ENCODE data around the gene LBR. TPM values are rescaled to one million over a fixed set of nuclear protein-coding genes. Genes with fewer than 3 reads are reported as not detected.

LBR gene
- total RNA-seq, 1 experiment from 2014 or later, result 149 TPM

DNA sequence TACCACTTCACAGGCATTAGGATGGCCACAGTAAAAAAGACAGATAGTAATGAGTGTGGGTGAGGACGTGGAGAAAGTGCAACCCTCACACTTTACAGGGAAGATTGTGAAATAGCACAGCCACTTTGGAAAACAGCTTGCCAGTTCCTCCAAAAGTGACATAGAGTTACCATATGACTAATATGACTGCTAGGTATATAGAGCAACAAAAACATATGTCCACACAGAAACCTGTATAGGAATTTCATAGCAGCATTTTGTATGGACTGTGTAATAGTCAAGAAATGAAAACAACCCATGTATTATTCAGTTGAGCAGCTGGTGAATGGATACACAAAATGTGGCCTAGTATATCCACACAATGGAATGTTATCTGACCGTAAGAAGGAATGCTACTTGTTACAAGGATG, 30.4 kb upstream of the LBR start:
- intact Hi-C loops (cut with micrococcal nuclease; ENCODE audit: unreplicated experiment), result no loop called here
- Mint-ChIP-seq H3K9me3 (ENCODE audit: unreplicated experiment) (peaks cover 10% of the 10 kb centered on the region), H3K27ac (ENCODE audit: unreplicated experiment) (no peak overlapping the region), H3K4me3 (ENCODE audit: unreplicated experiment) (no peak overlapping the region), H3K36me3 (ENCODE audit: insufficient read depth, unreplicated experiment) (peaks cover 4% of the 10 kb centered on the region), H3K27me3 (ENCODE audit: insufficient read depth, unreplicated experiment) (no peaks in the 10 kb centered on the region), H3K4me1 (ENCODE audit: low read depth, unreplicated experiment) (peaks cover 17% of the 10 kb centered on the region)
- Histone ChIP-seq H3K27me3 (replicated peaks; ENCODE audit: control insufficient read depth, insufficient read depth, low read length) (no peaks in the 10 kb centered on the region), H3K9me3 (peaks cover 4% of the 10 kb centered on the region; the same call in 1 of the 2 replicates), H3K36me3 (ENCODE audit: control insufficient read depth, insufficient read depth, low read length) (no peaks in the 10 kb centered on the region), H3K4me3 (ENCODE audit: low read depth, low read length) (no peak overlapping the region), H3K4me1 (0 out of 2 replicates have a peak, but pooled peaks cover 4% of the 10 kb centered on the region)
- ChIA-PET CTCF (no interaction called here), POLR2A (no interaction called here)
- TF ChIP-seq, protein P1, sequence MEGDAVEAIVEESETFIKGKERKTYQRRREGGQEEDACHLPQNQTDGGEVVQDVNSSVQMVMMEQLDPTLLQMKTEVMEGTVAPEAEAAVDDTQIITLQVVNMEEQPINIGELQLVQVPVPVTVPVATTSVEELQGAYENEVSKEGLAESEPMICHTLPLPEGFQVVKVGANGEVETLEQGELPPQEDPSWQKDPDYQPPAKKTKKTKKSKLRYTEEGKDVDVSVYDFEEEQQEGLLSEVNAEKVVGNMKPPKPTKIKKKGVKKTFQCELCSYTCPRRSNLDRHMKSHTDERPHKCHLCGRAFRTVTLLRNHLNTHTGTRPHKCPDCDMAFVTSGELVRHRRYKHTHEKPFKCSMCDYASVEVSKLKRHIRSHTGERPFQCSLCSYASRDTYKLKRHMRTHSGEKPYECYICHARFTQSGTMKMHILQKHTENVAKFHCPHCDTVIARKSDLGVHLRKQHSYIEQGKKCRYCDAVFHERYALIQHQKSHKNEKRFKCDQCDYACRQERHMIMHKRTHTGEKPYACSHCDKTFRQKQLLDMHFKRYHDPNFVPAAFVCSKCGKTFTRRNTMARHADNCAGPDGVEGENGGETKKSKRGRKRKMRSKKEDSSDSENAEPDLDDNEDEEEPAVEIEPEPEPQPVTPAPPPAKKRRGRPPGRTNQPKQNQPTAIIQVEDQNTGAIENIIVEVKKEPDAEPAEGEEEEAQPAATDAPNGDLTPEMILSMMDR (IDR thresholded peaks at IDR 0.05; ENCODE audit: insufficient read depth in 1 of 2, low read depth in 1 of 2, low read length in 1 of 2, severe bottlenecking in 1 of 2, unreplicated experiment in 1 of 2), result no peak
- DNase-seq, result no peak
- BruUV-seq (replicated peaks), result no TSS peak

DNA sequence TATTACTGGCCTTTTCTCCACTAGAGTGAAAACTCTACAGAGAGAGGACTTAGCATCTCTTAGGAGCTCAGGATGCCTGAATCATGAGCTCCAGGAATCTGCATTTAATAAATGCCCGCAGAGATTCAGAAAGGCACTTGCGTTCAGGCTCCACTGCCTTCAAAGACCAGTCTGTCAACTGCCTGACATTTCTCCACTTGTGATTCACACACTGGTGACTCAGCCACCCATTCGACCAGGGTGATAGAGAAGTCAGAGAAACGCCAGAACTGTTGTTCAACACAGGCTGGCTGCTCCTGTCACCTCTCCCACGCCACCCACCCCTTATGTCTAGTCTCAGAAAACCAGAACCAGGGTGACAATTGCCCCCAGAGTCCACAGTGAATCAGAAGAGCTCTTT, 26.9 kb upstream of the LBR start:
- intact Hi-C loops (cut with micrococcal nuclease; ENCODE audit: unreplicated experiment), result no loop called here
- Mint-ChIP-seq H3K4me3 (ENCODE audit: unreplicated experiment) (no peak overlapping the region), H3K27me3 (ENCODE audit: insufficient read depth, unreplicated experiment) (no peaks in the 10 kb centered on the region), H3K9me3 (ENCODE audit: unreplicated experiment) (peaks cover 10% of the 10 kb centered on the region), H3K27ac (ENCODE audit: unreplicated experiment) (peak overlapping the region; percentile 33), H3K36me3 (ENCODE audit: insufficient read depth, unreplicated experiment) (peaks cover 4% of the 10 kb centered on the region), H3K4me1 (ENCODE audit: low read depth, unreplicated experiment) (peaks cover 13% of the 10 kb centered on the region)
- Histone ChIP-seq H3K4me1 (0 out of 2 replicates have a peak, but pooled peaks cover 4% of the 10 kb centered on the region), H3K27me3 (replicated peaks; ENCODE audit: control insufficient read depth, insufficient read depth, low read length) (no peaks in the 10 kb centered on the region), H3K9me3 (peaks cover 4% of the 10 kb centered on the region; the same call in 1 of the 2 replicates), H3K36me3 (ENCODE audit: control insufficient read depth, insufficient read depth, low read length) (no peaks in the 10 kb centered on the region), H3K4me3 (ENCODE audit: low read depth, low read length) (no peak overlapping the region)
- TF ChIP-seq, protein P1 (IDR thresholded peaks at IDR 0.05; ENCODE audit: insufficient read depth in 1 of 2, low read depth in 1 of 2, low read length in 1 of 2, severe bottlenecking in 1 of 2, unreplicated experiment in 1 of 2), result no peak
- peak in 1 of 2 experiments; percentile 31 for DNase-seq
- ChIA-PET CTCF (interaction anchor here (1.5 kb wide), 1 partner anchor 13 kb away, joined by 3 read pairs; no protein-coding TSS in a partner anchor), POLR2A (no interaction called here)
- BruUV-seq (replicated peaks), result no TSS peak

DNA sequence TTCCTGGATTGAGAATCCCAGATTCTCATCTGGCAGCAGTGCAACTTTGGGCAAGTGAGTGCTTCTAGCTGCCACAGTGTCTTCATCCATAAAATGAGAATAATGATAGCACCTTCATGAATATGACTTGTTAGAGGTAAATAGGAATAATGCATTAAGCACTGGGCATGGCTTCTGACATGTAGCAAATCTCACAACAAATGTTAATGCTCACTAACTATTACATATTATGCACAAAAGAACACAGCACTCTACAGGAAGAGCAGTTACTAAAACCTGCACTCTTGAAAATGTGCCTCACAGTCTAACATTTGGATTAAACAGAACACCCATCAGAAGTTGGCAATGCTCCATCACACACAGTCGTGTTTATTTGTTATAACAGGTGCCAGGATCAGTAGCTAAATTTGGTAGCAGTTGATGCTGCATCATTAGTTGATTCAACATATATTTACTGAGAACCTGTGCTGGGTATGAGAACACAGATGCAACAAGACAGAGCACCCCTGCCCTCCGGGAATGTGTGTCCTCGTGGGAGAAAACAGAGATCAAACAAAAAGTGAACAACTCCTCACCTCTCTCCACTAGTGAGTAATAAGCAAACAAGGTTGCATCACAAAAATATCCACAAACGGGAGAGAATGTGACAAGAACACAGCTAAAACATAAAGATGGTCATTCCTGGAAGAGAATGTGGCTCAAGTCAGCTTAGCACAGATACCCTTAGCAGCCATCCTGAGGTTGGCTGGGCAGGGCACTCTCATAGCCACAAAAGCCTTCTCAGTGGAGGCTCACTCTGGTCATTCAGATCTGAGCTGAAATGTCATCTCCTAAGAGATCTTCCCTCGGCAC, 26.2 kb upstream of the LBR start:
- peaks cover 10% of the 10 kb centered on the region for H3K9me3 Mint-ChIP-seq (ENCODE audit: unreplicated experiment)
- TF ChIP-seq, protein P1 (IDR thresholded peaks at IDR 0.05; ENCODE audit: insufficient read depth in 1 of 2, low read depth in 1 of 2, low read length in 1 of 2, severe bottlenecking in 1 of 2, unreplicated experiment in 1 of 2), result no peak
- intact Hi-C loops (cut with micrococcal nuclease; ENCODE audit: unreplicated experiment), result no loop called here
- Histone ChIP-seq H3K27me3 (replicated peaks; ENCODE audit: control insufficient read depth, insufficient read depth, low read length) (no peaks in the 10 kb centered on the region), H3K4me1 (0 out of 2 replicates have a peak, but pooled peaks cover 4% of the 10 kb centered on the region), H3K36me3 (ENCODE audit: control insufficient read depth, insufficient read depth, low read length) (no peaks in the 10 kb centered on the region), H3K4me3 (ENCODE audit: low read depth, low read length) (no peak overlapping the region), H3K9me3 (peaks cover 4% of the 10 kb centered on the region; the same call in 1 of the 2 replicates)
- BruUV-seq (replicated peaks), result no TSS peak
- ChIA-PET CTCF (interaction anchor here (1.5 kb wide), 1 partner anchor 12 kb away, joined by 3 read pairs; no protein-coding TSS in a partner anchor), POLR2A (no interaction called here)
- H3K27ac Mint-ChIP-seq (ENCODE audit: unreplicated experiment), result peak overlapping the region; percentile 33
- H3K4me3 Mint-ChIP-seq (ENCODE audit: unreplicated experiment), result no peak overlapping the region
- H3K36me3 Mint-ChIP-seq (ENCODE audit: insufficient read depth, unreplicated experiment), result peaks cover 4% of the 10 kb centered on the region
- peak; percentile 21 to 34 for DNase-seq
- H3K27me3 Mint-ChIP-seq (ENCODE audit: insufficient read depth, unreplicated experiment), result no peaks in the 10 kb centered on the region
- peaks cover 13% of the 10 kb centered on the region for H3K4me1 Mint-ChIP-seq (ENCODE audit: low read depth, unreplicated experiment)

Data from Caco-2 (cell line).